Measurements from ENCODE around the gene TTLL12. TPM values are rescaled to one million over a fixed set of nuclear protein-coding genes. Genes with fewer than 3 reads are reported as not detected.

The TTLL12 gene
- total RNA-seq, 1 experiment from 2014 or later, result 63.4 TPM

DNA sequence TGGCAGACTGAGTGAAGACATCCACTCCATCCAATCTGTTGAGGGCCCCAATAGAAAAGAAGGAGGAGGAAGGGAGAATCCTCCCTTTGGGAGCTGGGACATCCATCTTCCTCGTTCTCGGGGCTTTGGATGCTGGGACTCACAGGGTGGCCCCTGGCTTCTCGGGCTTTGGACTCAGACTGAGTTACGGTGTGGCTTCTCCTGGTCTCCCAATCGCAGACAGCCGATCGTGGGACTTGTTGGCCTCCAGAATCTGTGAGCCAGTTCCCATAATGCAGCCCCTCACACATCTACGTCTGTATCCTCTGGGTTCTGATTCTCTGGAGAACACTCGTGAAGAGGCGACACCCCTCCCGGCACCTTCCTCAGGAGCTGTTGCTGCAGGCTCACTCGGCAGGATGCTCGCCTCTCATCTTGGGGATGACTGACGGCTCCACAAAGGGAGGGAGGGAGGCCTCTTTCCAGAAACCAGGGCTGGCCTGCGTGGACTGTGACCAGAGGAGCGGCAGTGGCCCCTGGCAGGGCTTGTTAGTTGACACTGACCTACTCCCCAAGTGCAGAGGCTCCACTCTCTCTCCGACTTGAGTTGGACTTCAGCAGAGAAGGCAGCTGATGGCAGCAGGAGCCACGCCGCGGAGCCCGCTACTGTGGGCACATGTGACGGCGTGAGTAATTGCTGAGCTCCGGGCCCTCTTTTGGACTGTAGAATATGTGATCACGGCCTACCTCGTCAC lies 14.7 kb upstream of the TTLL12 start:
- Mint-ChIP-seq H3K4me1 (ENCODE audit: low read depth, unreplicated experiment) (peaks cover 12% of the 10 kb centered on the region), H3K4me3 (ENCODE audit: low read depth, unreplicated experiment) (no peak overlapping the region), H3K9me3 (ENCODE audit: low read depth, unreplicated experiment) (no peaks in the 10 kb centered on the region), H3K27me3 (ENCODE audit: unreplicated experiment) (peaks cover 44% of the 10 kb centered on the region), H3K36me3 (ENCODE audit: insufficient read depth, unreplicated experiment) (no peaks in the 10 kb centered on the region), H3K27ac (ENCODE audit: unreplicated experiment) (no peak overlapping the region)
- CTCF ChIA-PET, result no interaction called here
- intact Hi-C loops (cut with micrococcal nuclease; ENCODE audit: unreplicated experiment), result no loop called here
- TF ChIP-seq, protein P1, sequence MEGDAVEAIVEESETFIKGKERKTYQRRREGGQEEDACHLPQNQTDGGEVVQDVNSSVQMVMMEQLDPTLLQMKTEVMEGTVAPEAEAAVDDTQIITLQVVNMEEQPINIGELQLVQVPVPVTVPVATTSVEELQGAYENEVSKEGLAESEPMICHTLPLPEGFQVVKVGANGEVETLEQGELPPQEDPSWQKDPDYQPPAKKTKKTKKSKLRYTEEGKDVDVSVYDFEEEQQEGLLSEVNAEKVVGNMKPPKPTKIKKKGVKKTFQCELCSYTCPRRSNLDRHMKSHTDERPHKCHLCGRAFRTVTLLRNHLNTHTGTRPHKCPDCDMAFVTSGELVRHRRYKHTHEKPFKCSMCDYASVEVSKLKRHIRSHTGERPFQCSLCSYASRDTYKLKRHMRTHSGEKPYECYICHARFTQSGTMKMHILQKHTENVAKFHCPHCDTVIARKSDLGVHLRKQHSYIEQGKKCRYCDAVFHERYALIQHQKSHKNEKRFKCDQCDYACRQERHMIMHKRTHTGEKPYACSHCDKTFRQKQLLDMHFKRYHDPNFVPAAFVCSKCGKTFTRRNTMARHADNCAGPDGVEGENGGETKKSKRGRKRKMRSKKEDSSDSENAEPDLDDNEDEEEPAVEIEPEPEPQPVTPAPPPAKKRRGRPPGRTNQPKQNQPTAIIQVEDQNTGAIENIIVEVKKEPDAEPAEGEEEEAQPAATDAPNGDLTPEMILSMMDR (IDR thresholded peaks at IDR 0.05; ENCODE audit: unreplicated experiment), result no peak
- BruUV-seq (replicated peaks), result no TSS peak
- no peak for DNase-seq

- Mint-ChIP-seq H3K27ac (ENCODE audit: unreplicated experiment) (no peak overlapping the region), H3K9me3 (ENCODE audit: low read depth, unreplicated experiment) (no peaks in the 10 kb centered on the region), H3K36me3 (ENCODE audit: insufficient read depth, unreplicated experiment) (no peaks in the 10 kb centered on the region), H3K4me3 (ENCODE audit: low read depth, unreplicated experiment) (no peak overlapping the region), H3K27me3 (ENCODE audit: unreplicated experiment) (peaks cover 34% of the 10 kb centered on the region), H3K4me1 (ENCODE audit: low read depth, unreplicated experiment) (peaks cover 12% of the 10 kb centered on the region)
- no peak for DNase-seq
- CTCF ChIA-PET, result no interaction called here
- intact Hi-C loops (cut with micrococcal nuclease; ENCODE audit: unreplicated experiment), result no loop called here
- TF ChIP-seq, protein P1 (IDR thresholded peaks at IDR 0.05; ENCODE audit: unreplicated experiment), result no peak
- no TSS peak for BruUV-seq (replicated peaks)
Observed at GRCh38 chr22:43200555-43200954, 13.6 kb upstream of the TTLL12 start.

- BruUV-seq (replicated peaks), result no TSS peak
- intact Hi-C loops (cut with micrococcal nuclease; ENCODE audit: unreplicated experiment), result no loop called here
- TF ChIP-seq, protein P1 (IDR thresholded peaks at IDR 0.05; ENCODE audit: unreplicated experiment), result no peak
- CTCF ChIA-PET, result no interaction called here
- Mint-ChIP-seq H3K4me1 (ENCODE audit: low read depth, unreplicated experiment) (peaks cover 12% of the 10 kb centered on the region), H3K36me3 (ENCODE audit: insufficient read depth, unreplicated experiment) (no peaks in the 10 kb centered on the region), H3K9me3 (ENCODE audit: low read depth, unreplicated experiment) (no peaks in the 10 kb centered on the region), H3K27me3 (ENCODE audit: unreplicated experiment) (peaks cover 34% of the 10 kb centered on the region), H3K27ac (ENCODE audit: unreplicated experiment) (no peak overlapping the region), H3K4me3 (ENCODE audit: low read depth, unreplicated experiment) (no peak overlapping the region)
- no peak for DNase-seq
Observed at GRCh38 chr22:43200031-43200430, 13.1 kb upstream of the TTLL12 start.

DNA sequence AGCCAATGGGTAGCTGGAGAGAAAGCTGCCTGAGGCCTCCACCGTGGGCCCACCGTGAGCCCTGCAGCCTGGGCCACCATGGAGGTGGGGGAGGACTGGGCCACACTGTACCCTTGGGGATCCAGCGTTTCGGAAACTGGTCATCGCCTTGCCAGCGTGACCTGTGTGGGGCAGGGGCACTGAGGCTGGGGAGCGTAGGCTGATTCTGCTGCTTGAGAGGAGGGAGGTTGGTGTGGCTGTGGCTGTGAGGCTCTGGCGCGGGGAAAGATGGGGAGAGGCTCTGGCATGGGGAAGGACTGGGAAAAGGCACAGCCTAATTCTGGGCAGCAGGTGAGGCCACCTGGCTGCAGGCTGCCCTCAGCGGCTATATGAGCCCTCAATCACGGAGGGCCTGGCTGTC lies 12.6 kb upstream of the TTLL12 start:
- no TSS peak for BruUV-seq (replicated peaks)
- Mint-ChIP-seq H3K9me3 (ENCODE audit: low read depth, unreplicated experiment) (no peaks in the 10 kb centered on the region), H3K27me3 (ENCODE audit: unreplicated experiment) (peaks cover 34% of the 10 kb centered on the region), H3K36me3 (ENCODE audit: insufficient read depth, unreplicated experiment) (no peaks in the 10 kb centered on the region), H3K4me1 (ENCODE audit: low read depth, unreplicated experiment) (peaks cover 12% of the 10 kb centered on the region), H3K4me3 (ENCODE audit: low read depth, unreplicated experiment) (no peak overlapping the region), H3K27ac (ENCODE audit: unreplicated experiment) (no peak overlapping the region)
- intact Hi-C loops (cut with micrococcal nuclease; ENCODE audit: unreplicated experiment), result no loop called here
- TF ChIP-seq, protein P1 (IDR thresholded peaks at IDR 0.05; ENCODE audit: unreplicated experiment), result no peak
- CTCF ChIA-PET, result no interaction called here
- no peak for DNase-seq

Data from Calu3 (cell line).